ENCODE data around the gene TSSK2. TPM values are rescaled to one million over a fixed set of nuclear protein-coding genes. Genes with fewer than 3 reads are reported as not detected.

Gene TSSK2
- polyA plus RNA-seq, 1 donor from 2014 or later = not detected

DNA sequence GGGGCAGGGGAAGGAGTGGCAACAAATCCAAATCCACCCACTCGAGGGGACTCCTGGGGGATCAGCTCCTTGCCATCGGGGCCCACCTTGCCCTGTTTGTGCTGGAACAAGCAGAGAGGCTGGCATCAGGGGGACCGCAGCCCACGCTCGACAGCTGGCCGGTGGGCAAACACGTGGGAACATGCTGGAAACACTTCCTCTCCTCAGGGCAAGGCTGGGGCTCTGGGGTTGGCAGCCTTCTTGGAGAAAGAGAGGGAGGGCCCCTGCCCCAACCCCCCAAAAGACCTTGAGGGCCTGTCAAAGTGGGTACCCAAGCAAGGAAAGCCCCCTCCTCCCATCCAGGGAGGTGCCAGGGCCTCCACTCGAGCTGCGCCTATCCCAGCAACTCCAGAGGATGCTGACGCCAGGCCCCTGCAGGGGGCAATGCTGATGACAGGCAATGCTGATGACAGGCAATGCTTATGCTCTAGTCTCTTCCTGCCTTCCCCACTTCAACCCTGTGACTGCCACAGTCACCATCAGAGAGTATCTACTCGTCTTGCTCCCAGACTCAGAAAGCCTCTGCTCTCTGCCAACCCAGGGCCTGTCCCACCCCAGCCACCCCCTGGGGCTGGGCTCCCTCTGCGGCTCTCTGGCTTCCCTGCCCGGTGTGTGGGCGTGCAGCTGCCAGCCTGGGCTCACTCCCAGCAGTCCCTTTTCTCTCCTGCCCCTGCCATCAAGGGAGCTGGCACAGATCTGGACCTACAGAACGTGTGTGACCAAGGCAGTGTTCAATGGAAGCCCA, 7.3 kb downstream of the TSSK2 start:
- no peaks in the 10 kb centered on the region for H3K9me2 ChIP-seq (ENCODE audit: insufficient read depth, low read length)
- TF ChIP-seq MXI1 (conservative IDR thresholded peaks at IDR 0.05; ENCODE audit: poor library complexity, severe bottlenecking) (no peak), SMC3 (conservative IDR thresholded peaks at IDR 0.05; ENCODE audit: poor library complexity) (no peak), RAD21 (conservative IDR thresholded peaks at IDR 0.05) (no peak), TAF1 (IDR thresholded peaks at IDR 0.05; ENCODE audit: low read depth) (no peak), EP300 (conservative IDR thresholded peaks at IDR 0.05; ENCODE audit: poor library complexity, severe bottlenecking) (no peak), EZH2 (IDR thresholded peaks at IDR 0.05; ENCODE audit: borderline replicate concordance, insufficient read depth, low read length, poor library complexity, severe bottlenecking) (no peak), POLR2AphosphoS5 (IDR thresholded peaks at IDR 0.05) (no peak)
- TF ChIP-seq, protein P1, sequence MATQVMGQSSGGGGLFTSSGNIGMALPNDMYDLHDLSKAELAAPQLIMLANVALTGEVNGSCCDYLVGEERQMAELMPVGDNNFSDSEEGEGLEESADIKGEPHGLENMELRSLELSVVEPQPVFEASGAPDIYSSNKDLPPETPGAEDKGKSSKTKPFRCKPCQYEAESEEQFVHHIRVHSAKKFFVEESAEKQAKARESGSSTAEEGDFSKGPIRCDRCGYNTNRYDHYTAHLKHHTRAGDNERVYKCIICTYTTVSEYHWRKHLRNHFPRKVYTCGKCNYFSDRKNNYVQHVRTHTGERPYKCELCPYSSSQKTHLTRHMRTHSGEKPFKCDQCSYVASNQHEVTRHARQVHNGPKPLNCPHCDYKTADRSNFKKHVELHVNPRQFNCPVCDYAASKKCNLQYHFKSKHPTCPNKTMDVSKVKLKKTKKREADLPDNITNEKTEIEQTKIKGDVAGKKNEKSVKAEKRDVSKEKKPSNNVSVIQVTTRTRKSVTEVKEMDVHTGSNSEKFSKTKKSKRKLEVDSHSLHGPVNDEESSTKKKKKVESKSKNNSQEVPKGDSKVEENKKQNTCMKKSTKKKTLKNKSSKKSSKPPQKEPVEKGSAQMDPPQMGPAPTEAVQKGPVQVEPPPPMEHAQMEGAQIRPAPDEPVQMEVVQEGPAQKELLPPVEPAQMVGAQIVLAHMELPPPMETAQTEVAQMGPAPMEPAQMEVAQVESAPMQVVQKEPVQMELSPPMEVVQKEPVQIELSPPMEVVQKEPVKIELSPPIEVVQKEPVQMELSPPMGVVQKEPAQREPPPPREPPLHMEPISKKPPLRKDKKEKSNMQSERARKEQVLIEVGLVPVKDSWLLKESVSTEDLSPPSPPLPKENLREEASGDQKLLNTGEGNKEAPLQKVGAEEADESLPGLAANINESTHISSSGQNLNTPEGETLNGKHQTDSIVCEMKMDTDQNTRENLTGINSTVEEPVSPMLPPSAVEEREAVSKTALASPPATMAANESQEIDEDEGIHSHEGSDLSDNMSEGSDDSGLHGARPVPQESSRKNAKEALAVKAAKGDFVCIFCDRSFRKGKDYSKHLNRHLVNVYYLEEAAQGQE (IDR thresholded peaks at IDR 0.05; ENCODE audit: borderline replicate concordance) = no peak
- TF ChIP-seq, protein P2, sequence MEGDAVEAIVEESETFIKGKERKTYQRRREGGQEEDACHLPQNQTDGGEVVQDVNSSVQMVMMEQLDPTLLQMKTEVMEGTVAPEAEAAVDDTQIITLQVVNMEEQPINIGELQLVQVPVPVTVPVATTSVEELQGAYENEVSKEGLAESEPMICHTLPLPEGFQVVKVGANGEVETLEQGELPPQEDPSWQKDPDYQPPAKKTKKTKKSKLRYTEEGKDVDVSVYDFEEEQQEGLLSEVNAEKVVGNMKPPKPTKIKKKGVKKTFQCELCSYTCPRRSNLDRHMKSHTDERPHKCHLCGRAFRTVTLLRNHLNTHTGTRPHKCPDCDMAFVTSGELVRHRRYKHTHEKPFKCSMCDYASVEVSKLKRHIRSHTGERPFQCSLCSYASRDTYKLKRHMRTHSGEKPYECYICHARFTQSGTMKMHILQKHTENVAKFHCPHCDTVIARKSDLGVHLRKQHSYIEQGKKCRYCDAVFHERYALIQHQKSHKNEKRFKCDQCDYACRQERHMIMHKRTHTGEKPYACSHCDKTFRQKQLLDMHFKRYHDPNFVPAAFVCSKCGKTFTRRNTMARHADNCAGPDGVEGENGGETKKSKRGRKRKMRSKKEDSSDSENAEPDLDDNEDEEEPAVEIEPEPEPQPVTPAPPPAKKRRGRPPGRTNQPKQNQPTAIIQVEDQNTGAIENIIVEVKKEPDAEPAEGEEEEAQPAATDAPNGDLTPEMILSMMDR (IDR thresholded peaks at IDR 0.05; ENCODE audit: poor library complexity, severe bottlenecking) = no peak
- H3K4me3 ChIP-seq (ENCODE audit: low read length) = no peak overlapping the region
- H3K9me3 ChIP-seq (ENCODE audit: low read length) = no peaks in the 10 kb centered on the region
- H3K27me3 ChIP-seq (ENCODE audit: insufficient read depth, low read depth, low read length) = no peaks in the 10 kb centered on the region
- no peak overlapping the region for H3K27ac ChIP-seq (ENCODE audit: low read length)
- no peak overlapping the region for H3K9ac ChIP-seq (ENCODE audit: low read length)
- no peaks in the 10 kb centered on the region for H3K36me3 ChIP-seq (ENCODE audit: insufficient read depth, low read length)
- no peaks in the 10 kb centered on the region for H3K79me2 ChIP-seq (replicated peaks; ENCODE audit: insufficient read depth, low read length)
- H4K20me1 ChIP-seq (ENCODE audit: insufficient read depth) = no peaks in the 10 kb centered on the region
- no peaks in the 10 kb centered on the region for H3F3A ChIP-seq (ENCODE audit: insufficient read depth, low read length, poor library complexity, severe bottlenecking)
- H2AFZ ChIP-seq (ENCODE audit: low read depth, low read length) = no peak overlapping the region
- H3K4me2 ChIP-seq (ENCODE audit: low read length) = no peak overlapping the region

DNA sequence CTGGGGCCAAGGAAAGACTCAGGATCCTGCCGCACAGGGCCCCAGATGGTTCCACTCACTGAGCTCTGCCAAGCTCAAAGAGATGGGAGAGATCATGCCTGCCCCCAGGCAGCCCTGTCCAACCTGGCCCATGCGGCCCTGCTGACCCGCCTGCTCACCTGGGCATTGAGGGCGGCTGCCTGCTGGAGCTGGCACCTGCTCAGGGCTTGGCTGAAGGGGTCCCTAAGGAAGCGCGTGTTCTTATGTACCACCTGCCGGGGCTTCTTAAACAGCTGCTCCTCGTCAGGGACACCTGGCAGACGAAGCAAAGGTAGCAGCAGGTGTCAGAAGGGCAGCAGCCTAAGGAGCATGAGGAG, 7.9 kb downstream of the TSSK2 start:
- TF ChIP-seq MXI1 (conservative IDR thresholded peaks at IDR 0.05; ENCODE audit: poor library complexity, severe bottlenecking) = no peak
- no peak for TF ChIP-seq RAD21 (conservative IDR thresholded peaks at IDR 0.05)
- TF ChIP-seq POLR2AphosphoS5 (IDR thresholded peaks at IDR 0.05) = no peak
- no peak for TF ChIP-seq TAF1 (IDR thresholded peaks at IDR 0.05; ENCODE audit: low read depth)
- TF ChIP-seq EZH2 (IDR thresholded peaks at IDR 0.05; ENCODE audit: borderline replicate concordance, insufficient read depth, low read length, poor library complexity, severe bottlenecking) = no peak
- TF ChIP-seq SMC3 (conservative IDR thresholded peaks at IDR 0.05; ENCODE audit: poor library complexity) = no peak
- TF ChIP-seq, protein P2 (IDR thresholded peaks at IDR 0.05; ENCODE audit: poor library complexity, severe bottlenecking) = no peak
- no peaks in the 10 kb centered on the region for H3F3A ChIP-seq (ENCODE audit: insufficient read depth, low read length, poor library complexity, severe bottlenecking)
- no peaks in the 10 kb centered on the region for H3K27me3 ChIP-seq (ENCODE audit: insufficient read depth, low read depth, low read length)
- H3K9me2 ChIP-seq (ENCODE audit: insufficient read depth, low read length) = no peaks in the 10 kb centered on the region
- H3K27ac ChIP-seq (ENCODE audit: low read length) = no peak overlapping the region
- no peak overlapping the region for H3K9ac ChIP-seq (ENCODE audit: low read length)
- H3K4me3 ChIP-seq (ENCODE audit: low read length) = no peak overlapping the region
- no peaks in the 10 kb centered on the region for H4K20me1 ChIP-seq (ENCODE audit: insufficient read depth)
- no peaks in the 10 kb centered on the region for H3K9me3 ChIP-seq (ENCODE audit: low read length)
- H2AFZ ChIP-seq (ENCODE audit: low read depth, low read length) = no peak overlapping the region
- H3K4me2 ChIP-seq (ENCODE audit: low read length) = no peak overlapping the region
- H3K36me3 ChIP-seq (ENCODE audit: insufficient read depth, low read length) = no peaks in the 10 kb centered on the region
- peaks cover 4% of the 10 kb centered on the region for H3K79me2 ChIP-seq (replicated peaks; ENCODE audit: insufficient read depth, low read length)

All from neural cell (in vitro differentiated cells).